Psoas muscle (tissue), 8 donors: ENCODE results near the gene SAMD10. TPM values are rescaled to one million over a fixed set of nuclear protein-coding genes. Genes with fewer than 3 reads are reported as not detected.

ENCODE experiments used
- ATAC-seq, 4 donors: fragments of 200-7000 bp; cut with Tn5 transposase; one replicate each; pipeline ENCODE4 v1.9.1; 2020; ENCODE audit warnings: moderate library complexity in 3 of 4, mild to moderate bottlenecking in 2 of 4
- DNase-seq, 2 donors: peaks; one replicate each; pipeline ENCODE4 v3.0.0-alpha.2; 2020
- H3K27ac ChIP-seq: fragments of 200-600 bp; one replicate; pipeline ENCODE4 v1.8.0; 2022
- H3K27me3 ChIP-seq, 3 donors: fragments of 200-600 bp in 1 of 3; one replicate each; pipeline versions ENCODE4 v1.6.1 to v1.8.0; 2013 to 2022; ENCODE audit warnings: low read length in 2 of 3, mild to moderate bottlenecking in 2 of 3, moderate library complexity in 1 of 3; ENCODE audit not compliant: insufficient read depth in 3 of 3
- H3K36me3 ChIP-seq, 2 donors: fragments of 200-600 bp in 1 of 2; one replicate each; pipeline versions ENCODE4 v1.6.1 to v1.8.0; 2013 to 2022; ENCODE audit warnings: low read depth in 1 of 2, mild to moderate bottlenecking in 1 of 2, moderate library complexity in 1 of 2; ENCODE audit not compliant: insufficient read depth in 1 of 2
- H3K4me1 ChIP-seq: fragments of 200-600 bp; one replicate; pipeline ENCODE4 v1.8.0; 2022
- H3K4me3 ChIP-seq: fragments of 200-600 bp; one replicate; pipeline ENCODE4 v1.8.0; 2022; ENCODE audit warnings: mild to moderate bottlenecking
- H3K9me3 ChIP-seq: fragments of 200-600 bp; one replicate; pipeline ENCODE4 v1.8.0; 2022
- WGBS, 3 donors: extraction: QIAGEN DNeasy Blood & Tissue Kit; methylation state at CpG; one replicate each; pipeline versions ENCODE4 v1.1.6 to v1.1.7; 2013; 5-methylcytosine and 5-hydroxymethylcytosine counted together
- intact Hi-C, 2 donors: fragments of 100-400 bp; cut with DNase I; formaldehyde crosslinking; loops; one replicate each; pipeline versions ENCODE4 v1.11.0 to v1.14.2; 2022
- polyA plus RNA-seq, 3 donors: library from polyadenylated mRNA; stranded (reverse); fragments of 200-250 nt; gene quantifications; one replicate each; pipeline ENCODE4 v1.2.3, GENCODE V29; 2013
- total RNA-seq, 4 donors: library from RNA; stranded (reverse); fragmentation: NEBNext Ultra II Directional in 2 of 4; extraction: Animal tissue kit (Norgen Biotek cat#: 25700) in 2 of 4; gene quantifications; one replicate each; pipeline versions ENCODE4 v1.2.1 to v1.2.4, GENCODE V29; 2021 to 2023
- TF ChIP-seq, protein P1 (sequence below): fragments of 200-600 bp; IDR thresholded peaks from one replicate; pipeline ENCODE4 v1.8.0; 2022; ENCODE audit warnings: antibody characterized with exemption
- donor health status: healthy with polysubstance abuse.
- donor health status: DM: no; HTN: no; CAD: no; lungs with moderate emphysema.
- donor health status: Bipolar disorder and iron deficiency.
- donor health status: healthy.
- donor health status: DM: yes; HTN: yes; CAD: no.
- donor health status: DM: no; HTN: no; CAD: no.
- donor health status: DM: no; HTN: no; CAD: no.
- donor health status: DM: yes; HTN: yes; CAD: no.

SAMD10 gene
- total and polyA plus RNA-seq, 7 donors: 0.32 to 5.5 (median 0.56) TPM

DNA sequence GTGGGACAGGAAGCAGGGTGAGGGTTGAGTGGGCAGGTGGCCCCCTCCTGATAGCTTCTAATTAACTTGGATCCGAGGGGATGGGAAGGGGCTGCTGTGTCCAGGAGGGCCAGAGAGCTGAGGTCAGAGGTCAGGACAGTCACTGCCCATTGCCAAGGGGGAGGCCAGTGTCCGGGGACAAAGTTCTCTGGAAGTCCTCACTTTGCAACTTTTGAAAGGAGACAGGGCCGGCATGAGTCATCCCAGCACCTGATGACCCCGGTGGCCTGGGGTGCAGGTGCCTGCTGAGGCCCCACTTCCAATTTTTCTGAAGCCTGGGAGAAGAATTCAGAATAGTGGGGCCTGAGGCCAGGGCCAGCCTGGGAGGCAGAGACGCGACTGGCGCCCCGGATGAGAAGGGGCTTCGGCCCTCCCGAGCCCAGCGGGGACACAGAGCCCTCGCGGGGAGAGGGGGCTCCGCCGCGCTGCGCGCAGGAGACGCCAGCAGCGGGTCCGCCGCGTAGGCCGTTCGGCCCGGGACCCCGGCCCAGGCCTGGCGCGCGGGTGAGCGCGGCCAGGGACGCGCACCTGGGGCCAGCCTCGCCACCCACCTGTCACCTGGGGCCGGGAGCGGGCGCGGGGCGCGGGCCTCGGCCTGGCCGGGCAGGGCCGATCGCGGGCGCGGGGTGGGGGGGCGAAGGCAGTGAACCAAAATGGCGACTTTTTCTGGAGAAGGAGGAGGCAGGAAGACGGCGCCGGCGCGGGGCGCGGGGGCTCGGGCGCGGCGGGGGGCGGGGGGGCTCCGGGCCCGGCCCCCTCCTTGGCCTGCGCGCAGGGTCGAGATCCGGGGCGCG lies 10.3 kb downstream of the SAMD10 start:
- H3K36me3 ChIP-seq: peaks cover 2 to 21% of the 10 kb centered on the region in 2 donors
- TF ChIP-seq, protein P1, sequence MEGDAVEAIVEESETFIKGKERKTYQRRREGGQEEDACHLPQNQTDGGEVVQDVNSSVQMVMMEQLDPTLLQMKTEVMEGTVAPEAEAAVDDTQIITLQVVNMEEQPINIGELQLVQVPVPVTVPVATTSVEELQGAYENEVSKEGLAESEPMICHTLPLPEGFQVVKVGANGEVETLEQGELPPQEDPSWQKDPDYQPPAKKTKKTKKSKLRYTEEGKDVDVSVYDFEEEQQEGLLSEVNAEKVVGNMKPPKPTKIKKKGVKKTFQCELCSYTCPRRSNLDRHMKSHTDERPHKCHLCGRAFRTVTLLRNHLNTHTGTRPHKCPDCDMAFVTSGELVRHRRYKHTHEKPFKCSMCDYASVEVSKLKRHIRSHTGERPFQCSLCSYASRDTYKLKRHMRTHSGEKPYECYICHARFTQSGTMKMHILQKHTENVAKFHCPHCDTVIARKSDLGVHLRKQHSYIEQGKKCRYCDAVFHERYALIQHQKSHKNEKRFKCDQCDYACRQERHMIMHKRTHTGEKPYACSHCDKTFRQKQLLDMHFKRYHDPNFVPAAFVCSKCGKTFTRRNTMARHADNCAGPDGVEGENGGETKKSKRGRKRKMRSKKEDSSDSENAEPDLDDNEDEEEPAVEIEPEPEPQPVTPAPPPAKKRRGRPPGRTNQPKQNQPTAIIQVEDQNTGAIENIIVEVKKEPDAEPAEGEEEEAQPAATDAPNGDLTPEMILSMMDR: no peak
- ATAC-seq (no peak), DNase-seq (peak; percentile 38 to 64)
- 2 to 11% (median 4%) methylated on average over 7 to 70 of the region's 70 CpGs for WGBS, 3 donors
- peak overlapping the region; percentile 66 for H3K27ac ChIP-seq
- no peaks in the 10 kb centered on the region for H3K27me3 ChIP-seq
- peaks cover 10% of the 10 kb centered on the region for H3K4me1 ChIP-seq
- H3K4me3 ChIP-seq: peak overlapping the region; percentile 76
- intact Hi-C loops: loop anchor here in 1 of 2 donors (5.0 kb wide), 1 partner anchor 72 kb away; the partner anchor contains the start of gene DNAJC5
- H3K9me3 ChIP-seq: no peaks in the 10 kb centered on the region

DNA sequence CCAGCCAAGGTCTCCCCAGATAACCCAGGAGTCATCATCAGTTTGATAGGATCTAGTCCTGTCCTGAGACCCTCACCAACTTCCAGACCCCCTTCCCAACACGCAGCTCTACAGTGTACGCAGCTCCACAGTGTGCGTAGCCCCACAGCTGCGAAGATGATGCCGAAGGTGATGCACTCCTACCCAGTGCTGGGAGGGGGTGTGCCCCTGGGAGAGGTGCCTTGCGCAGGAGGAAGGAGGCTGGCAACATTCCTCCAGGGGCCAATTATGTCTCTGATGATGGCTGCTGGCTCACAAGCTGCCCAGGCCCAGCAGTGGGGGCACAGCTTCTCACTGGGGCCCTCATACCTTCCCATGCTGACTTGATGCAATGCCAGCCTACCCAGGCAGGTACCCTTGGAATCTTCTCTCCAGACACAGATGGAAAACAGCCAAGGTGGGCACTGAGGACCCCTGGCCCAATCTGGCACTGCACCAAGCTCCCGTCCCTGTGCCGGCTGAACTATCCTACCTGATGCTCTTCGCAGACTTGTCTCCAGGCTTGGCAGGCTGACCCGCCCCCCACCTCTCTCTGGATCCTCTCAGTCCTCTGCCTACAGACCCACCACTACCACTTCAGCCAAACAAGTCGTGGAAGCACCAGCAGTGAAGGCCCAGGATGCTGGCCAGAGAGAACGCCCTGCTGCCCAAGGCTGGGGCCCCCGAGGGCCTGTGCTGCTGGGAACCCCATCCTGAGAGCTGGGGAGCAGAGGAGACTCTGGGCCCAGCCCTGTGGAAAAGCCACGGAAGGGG lies 11.1 kb downstream of the SAMD10 start:
- intact Hi-C loops: loop anchor here in 1 of 2 donors (5.0 kb wide), 1 partner anchor 71 kb away; the partner anchor contains the start of gene DNAJC5
- ATAC-seq (no peak), DNase-seq (peak in 1 of 2 donors; percentile 13)
- WGBS, 3 donors: 79 to 82% (median 80%) methylated on average over 14 of the region's 14 CpGs
- peaks cover 2 to 29% of the 10 kb centered on the region in 2 donors for H3K36me3 ChIP-seq
- TF ChIP-seq, protein P1: no peak
- H3K27ac ChIP-seq: peak overlapping the region; percentile 66
- H3K4me1 ChIP-seq: peaks cover 6% of the 10 kb centered on the region
- no peaks in the 10 kb centered on the region for H3K27me3 ChIP-seq
- no peaks in the 10 kb centered on the region for H3K9me3 ChIP-seq
- peak overlapping the region; percentile 76 for H3K4me3 ChIP-seq

DNA sequence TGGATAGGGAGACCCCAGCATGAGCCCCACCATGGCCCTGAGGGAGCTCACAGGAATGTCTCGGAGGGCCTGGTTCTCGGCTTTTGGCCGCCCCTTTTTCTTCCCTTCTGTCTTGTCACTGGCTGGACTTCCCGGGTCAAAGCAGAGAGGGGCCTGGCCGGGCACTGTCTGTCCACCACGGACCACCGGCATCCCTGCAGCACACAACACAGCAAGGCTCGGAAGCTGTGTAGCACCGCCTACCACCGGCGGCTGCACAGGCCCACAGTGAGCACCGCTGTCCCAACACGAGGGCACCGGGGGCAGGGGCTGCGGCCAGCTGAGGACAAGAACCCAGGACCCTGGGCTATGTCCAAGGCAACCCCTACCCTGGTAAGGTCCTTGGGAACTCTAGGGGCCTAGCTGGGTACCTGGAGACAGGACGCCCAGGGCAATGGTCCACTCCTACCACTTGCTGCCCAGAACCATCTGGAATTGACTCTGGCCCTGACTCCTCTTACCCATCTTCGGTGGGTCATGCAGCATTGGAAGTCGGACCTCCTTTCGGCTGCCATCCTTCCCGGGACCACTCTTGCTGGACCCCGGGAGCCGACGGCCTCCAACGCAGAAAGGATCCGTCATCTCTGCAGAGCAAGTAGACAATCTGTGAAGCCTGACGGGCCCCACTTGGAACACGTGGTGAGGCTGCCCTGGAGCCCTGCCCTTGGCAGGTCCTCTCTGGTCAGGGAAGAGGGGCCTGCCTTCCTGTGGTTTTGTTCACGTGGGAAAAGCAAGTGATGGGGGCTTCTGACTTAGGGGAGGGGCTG lies 11.9 kb downstream of the SAMD10 start:
- peaks cover 2 to 37% of the 10 kb centered on the region in 2 donors for H3K36me3 ChIP-seq
- no peak for ATAC-seq
- H3K27me3 ChIP-seq: no peaks in the 10 kb centered on the region
- peak in 1 of 2 donors; percentile 53 for DNase-seq
- intact Hi-C loops: loop anchor here in 1 of 2 donors (5.0 kb wide), 1 partner anchor 70 kb away; the partner anchor contains the start of gene DNAJC5
- H3K27ac ChIP-seq: no peak overlapping the region
- no peaks in the 10 kb centered on the region for H3K9me3 ChIP-seq
- H3K4me1 ChIP-seq: peaks cover 6% of the 10 kb centered on the region
- 86 to 90% (median 87%) methylated on average over 28 of the region's 28 CpGs for WGBS, 3 donors
- H3K4me3 ChIP-seq: no peak overlapping the region
- TF ChIP-seq, protein P1: no peak

DNA sequence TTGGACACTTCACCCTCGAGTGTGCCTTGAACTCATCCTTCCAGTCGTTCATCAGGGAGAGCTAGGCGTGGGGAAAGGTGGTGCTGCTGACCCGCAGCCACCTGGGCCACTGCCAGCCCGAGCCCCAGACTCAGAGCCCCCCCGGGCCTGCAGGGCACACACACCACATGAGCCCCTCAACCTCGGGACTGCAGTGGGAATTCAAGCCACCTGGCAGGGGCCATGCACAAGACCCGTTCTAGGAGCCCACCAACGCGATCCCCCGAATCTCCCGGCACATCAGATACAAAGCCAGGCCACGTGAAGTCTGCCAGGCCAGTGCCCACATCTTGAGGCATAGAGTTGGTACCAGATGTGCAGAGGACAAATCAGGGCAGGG lies 12.5 kb downstream of the SAMD10 start:
- H3K4me3 ChIP-seq: no peak overlapping the region
- H3K27me3 ChIP-seq: no peaks in the 10 kb centered on the region
- DNase-seq (no peak), ATAC-seq (no peak)
- no peak overlapping the region for H3K27ac ChIP-seq
- intact Hi-C loops: loop anchor here in 1 of 2 donors (5.0 kb wide), 1 partner anchor 70 kb away; the partner anchor contains the start of gene DNAJC5
- H3K36me3 ChIP-seq: peaks cover 2 to 43% of the 10 kb centered on the region in 2 donors
- TF ChIP-seq, protein P1: no peak
- H3K4me1 ChIP-seq: peaks cover 6% of the 10 kb centered on the region
- H3K9me3 ChIP-seq: no peaks in the 10 kb centered on the region
- 91 to 94% (median 92%) methylated on average over 11 to 13 of the region's 13 CpGs for WGBS, 3 donors
